B cell (primary cell): ENCODE data around the gene DRD2.

Experiments
- EZH2 ChIP-seq: IDR thresholded peaks from 2 replicates; pipeline ENCODE4 v1.6.1; 2012; ENCODE audit warnings: borderline replicate concordance, low read depth, mild to moderate bottlenecking, moderate library complexity, low read length; ENCODE audit not compliant: insufficient read depth, poor library complexity, severe bottlenecking
- TF ChIP-seq, protein P1 (sequence below): fragments of 200-600 bp; IDR thresholded peaks from one replicate; pipeline ENCODE4 v1.8.0; 2022; ENCODE audit warnings: antibody characterized with exemption, mild to moderate bottlenecking

DNA sequence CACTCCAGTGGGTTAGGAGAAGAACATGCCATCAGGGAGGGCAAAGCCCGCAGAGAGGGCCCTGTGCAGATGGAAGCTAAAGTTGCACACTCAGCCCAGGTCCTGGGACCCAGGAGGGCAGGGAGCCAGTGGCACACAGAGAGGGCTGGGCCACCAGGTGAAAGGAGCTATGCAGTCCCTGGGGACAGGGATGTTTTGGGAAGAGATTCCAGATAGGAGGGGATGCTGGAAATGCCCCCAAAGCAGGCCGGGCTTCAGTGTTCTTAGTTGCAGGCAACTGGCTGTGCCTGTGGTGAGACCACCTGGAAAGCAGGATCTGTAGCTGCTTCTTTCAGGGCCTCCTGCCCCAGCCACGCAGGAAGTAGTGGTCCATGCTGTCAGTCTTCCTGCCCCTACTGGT, 68.0 kb downstream of the DRD2 start:
- TF ChIP-seq, protein P1, sequence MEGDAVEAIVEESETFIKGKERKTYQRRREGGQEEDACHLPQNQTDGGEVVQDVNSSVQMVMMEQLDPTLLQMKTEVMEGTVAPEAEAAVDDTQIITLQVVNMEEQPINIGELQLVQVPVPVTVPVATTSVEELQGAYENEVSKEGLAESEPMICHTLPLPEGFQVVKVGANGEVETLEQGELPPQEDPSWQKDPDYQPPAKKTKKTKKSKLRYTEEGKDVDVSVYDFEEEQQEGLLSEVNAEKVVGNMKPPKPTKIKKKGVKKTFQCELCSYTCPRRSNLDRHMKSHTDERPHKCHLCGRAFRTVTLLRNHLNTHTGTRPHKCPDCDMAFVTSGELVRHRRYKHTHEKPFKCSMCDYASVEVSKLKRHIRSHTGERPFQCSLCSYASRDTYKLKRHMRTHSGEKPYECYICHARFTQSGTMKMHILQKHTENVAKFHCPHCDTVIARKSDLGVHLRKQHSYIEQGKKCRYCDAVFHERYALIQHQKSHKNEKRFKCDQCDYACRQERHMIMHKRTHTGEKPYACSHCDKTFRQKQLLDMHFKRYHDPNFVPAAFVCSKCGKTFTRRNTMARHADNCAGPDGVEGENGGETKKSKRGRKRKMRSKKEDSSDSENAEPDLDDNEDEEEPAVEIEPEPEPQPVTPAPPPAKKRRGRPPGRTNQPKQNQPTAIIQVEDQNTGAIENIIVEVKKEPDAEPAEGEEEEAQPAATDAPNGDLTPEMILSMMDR: no peak
- TF ChIP-seq EZH2: no peak
